Measurements from ENCODE around the gene PRKG1. TPM values are rescaled to one million over a fixed set of nuclear protein-coding genes. Genes with fewer than 3 reads are reported as not detected.
A peak's percentile ranks its signal among the peaks of the same experiment; 100 is the strongest.

The PRKG1 gene
- total and polyA plus RNA-seq, 2 experiments from 2014 or later = 18.2 to 21.1 TPM

DNA sequence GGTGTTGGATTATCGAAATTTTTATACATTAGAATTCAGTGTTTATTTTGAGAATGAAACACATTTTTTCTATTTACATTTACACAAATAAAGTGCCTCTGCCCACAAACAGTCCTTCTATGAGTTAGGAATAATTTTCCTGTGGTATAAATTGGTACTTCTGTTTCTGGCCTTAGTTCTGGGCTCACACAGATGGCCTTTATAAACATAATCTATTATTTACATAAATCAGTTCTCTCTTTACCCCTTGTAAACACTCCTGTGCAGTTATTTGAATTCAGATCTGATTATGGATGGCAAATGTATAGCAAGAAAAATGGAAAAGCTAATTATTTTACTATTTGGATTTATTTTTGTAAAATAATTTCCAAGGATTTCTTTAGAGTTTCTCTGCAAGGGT is 143.2 kb downstream of the PRKG1 start:
- ATAC-seq (no peak), DNase-seq (ENCODE audit: low spot score) (no peak)
- Histone ChIP-seq H3K4me3 (no peak overlapping the region), H3F3A (replicated peaks; ENCODE audit: low read depth) (no peaks in the 10 kb centered on the region), H3K4me1 (ENCODE audit: insufficient read depth) (peaks cover 36% of the 10 kb centered on the region), H3K27ac (ENCODE audit: low read depth) (no peak overlapping the region), H3K27me3 (ENCODE audit: insufficient read depth) (no peaks in the 10 kb centered on the region), H4K20me1 (replicated peaks; ENCODE audit: insufficient read depth) (no peaks in the 10 kb centered on the region), H3K36me3 (ENCODE audit: insufficient read depth) (no peaks in the 10 kb centered on the region), H3K79me2 (replicated peaks; ENCODE audit: insufficient read depth) (no peaks in the 10 kb centered on the region), H3K9me2 (ENCODE audit: insufficient read depth) (no peaks in the 10 kb centered on the region), H2AFZ (no peak overlapping the region), H3K4me2 (peak overlapping the region; percentile 55; the same call in 1 of the 2 replicates)
- H3K36me3 Mint-ChIP-seq (ENCODE audit: low read depth) = peaks cover 2% of the 10 kb centered on the region; the same call in 1 of the 3 replicates
- no peaks in the 10 kb centered on the region for H3K27me3 Mint-ChIP-seq (ENCODE audit: insufficient read depth, low read depth, poor library complexity)
- no peak overlapping the region for H3K4me3 Mint-ChIP-seq
- peaks cover 2% of the 10 kb centered on the region; the same call in 1 of the 3 replicates for H3K9me3 Mint-ChIP-seq
- no peak for TF ChIP-seq STAT1 (IDR thresholded peaks at IDR 0.05; ENCODE audit: unreplicated experiment)
- no peak for TF ChIP-seq EZH2 (IDR thresholded peaks at IDR 0.05; ENCODE audit: low read depth, unreplicated experiment)
- TF ChIP-seq, protein P1, sequence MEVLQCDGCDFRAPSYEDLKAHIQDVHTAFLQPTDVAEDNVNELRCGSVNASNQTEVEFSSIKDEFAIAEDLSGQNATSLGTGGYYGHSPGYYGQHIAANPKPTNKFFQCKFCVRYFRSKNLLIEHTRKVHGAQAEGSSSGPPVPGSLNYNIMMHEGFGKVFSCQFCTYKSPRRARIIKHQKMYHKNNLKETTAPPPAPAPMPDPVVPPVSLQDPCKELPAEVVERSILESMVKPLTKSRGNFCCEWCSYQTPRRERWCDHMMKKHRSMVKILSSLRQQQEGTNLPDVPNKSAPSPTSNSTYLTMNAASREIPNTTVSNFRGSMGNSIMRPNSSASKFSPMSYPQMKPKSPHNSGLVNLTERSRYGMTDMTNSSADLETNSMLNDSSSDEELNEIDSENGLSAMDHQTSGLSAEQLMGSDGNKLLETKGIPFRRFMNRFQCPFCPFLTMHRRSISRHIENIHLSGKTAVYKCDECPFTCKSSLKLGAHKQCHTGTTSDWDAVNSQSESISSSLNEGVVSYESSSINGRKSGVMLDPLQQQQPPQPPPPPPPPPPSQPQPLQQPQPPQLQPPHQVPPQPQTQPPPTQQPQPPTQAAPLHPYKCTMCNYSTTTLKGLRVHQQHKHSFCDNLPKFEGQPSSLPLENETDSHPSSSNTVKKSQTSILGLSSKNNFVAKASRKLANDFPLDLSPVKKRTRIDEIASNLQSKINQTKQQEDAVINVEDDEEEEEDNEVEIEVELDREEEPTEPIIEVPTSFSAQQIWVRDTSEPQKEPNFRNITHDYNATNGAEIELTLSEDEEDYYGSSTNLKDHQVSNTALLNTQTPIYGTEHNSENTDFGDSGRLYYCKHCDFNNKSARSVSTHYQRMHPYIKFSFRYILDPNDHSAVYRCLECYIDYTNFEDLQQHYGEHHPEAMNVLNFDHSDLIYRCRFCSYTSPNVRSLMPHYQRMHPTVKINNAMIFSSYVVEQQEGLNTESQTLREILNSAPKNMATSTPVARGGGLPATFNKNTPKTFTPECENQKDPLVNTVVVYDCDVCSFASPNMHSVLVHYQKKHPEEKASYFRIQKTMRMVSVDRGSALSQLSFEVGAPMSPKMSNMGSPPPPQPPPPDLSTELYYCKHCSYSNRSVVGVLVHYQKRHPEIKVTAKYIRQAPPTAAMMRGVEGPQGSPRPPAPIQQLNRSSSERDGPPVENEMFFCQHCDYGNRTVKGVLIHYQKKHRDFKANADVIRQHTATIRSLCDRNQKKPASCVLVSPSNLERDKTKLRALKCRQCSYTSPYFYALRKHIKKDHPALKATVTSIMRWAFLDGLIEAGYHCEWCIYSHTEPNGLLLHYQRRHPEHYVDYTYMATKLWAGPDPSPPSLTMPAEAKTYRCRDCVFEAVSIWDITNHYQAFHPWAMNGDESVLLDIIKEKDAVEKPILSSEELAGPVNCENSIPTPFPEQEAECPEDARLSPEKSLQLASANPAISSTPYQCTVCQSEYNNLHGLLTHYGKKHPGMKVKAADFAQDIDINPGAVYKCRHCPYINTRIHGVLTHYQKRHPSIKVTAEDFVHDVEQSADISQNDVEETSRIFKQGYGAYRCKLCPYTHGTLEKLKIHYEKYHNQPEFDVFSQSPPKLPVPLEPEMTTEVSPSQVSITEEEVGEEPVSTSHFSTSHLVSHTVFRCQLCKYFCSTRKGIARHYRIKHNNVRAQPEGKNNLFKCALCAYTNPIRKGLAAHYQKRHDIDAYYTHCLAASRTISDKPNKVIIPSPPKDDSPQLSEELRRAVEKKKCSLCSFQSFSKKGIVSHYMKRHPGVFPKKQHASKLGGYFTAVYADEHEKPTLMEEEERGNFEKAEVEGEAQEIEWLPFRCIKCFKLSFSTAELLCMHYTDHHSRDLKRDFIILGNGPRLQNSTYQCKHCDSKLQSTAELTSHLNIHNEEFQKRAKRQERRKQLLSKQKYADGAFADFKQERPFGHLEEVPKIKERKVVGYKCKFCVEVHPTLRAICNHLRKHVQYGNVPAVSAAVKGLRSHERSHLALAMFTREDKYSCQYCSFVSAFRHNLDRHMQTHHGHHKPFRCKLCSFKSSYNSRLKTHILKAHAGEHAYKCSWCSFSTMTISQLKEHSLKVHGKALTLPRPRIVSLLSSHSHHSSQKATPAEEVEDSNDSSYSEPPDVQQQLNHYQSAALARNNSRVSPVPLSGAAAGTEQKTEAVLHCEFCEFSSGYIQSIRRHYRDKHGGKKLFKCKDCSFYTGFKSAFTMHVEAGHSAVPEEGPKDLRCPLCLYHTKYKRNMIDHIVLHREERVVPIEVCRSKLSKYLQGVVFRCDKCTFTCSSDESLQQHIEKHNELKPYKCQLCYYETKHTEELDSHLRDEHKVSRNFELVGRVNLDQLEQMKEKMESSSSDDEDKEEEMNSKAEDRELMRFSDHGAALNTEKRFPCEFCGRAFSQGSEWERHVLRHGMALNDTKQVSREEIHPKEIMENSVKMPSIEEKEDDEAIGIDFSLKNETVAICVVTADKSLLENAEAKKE (CRISPR knock-in tag; IDR thresholded peaks at IDR 0.05) = no peak
- TF ChIP-seq, protein P2, sequence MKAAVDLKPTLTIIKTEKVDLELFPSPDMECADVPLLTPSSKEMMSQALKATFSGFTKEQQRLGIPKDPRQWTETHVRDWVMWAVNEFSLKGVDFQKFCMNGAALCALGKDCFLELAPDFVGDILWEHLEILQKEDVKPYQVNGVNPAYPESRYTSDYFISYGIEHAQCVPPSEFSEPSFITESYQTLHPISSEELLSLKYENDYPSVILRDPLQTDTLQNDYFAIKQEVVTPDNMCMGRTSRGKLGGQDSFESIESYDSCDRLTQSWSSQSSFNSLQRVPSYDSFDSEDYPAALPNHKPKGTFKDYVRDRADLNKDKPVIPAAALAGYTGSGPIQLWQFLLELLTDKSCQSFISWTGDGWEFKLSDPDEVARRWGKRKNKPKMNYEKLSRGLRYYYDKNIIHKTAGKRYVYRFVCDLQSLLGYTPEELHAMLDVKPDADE (IDR thresholded peaks at IDR 0.05) = no peak
- no peak for TF ChIP-seq ZNF331 (CRISPR knock-in tag; IDR thresholded peaks at IDR 0.05; ENCODE audit: low read depth)
- TF ChIP-seq EZH2phosphoT487 (IDR thresholded peaks at IDR 0.05; ENCODE audit: unreplicated experiment) = no peak
- TF ChIP-seq, protein P3, sequence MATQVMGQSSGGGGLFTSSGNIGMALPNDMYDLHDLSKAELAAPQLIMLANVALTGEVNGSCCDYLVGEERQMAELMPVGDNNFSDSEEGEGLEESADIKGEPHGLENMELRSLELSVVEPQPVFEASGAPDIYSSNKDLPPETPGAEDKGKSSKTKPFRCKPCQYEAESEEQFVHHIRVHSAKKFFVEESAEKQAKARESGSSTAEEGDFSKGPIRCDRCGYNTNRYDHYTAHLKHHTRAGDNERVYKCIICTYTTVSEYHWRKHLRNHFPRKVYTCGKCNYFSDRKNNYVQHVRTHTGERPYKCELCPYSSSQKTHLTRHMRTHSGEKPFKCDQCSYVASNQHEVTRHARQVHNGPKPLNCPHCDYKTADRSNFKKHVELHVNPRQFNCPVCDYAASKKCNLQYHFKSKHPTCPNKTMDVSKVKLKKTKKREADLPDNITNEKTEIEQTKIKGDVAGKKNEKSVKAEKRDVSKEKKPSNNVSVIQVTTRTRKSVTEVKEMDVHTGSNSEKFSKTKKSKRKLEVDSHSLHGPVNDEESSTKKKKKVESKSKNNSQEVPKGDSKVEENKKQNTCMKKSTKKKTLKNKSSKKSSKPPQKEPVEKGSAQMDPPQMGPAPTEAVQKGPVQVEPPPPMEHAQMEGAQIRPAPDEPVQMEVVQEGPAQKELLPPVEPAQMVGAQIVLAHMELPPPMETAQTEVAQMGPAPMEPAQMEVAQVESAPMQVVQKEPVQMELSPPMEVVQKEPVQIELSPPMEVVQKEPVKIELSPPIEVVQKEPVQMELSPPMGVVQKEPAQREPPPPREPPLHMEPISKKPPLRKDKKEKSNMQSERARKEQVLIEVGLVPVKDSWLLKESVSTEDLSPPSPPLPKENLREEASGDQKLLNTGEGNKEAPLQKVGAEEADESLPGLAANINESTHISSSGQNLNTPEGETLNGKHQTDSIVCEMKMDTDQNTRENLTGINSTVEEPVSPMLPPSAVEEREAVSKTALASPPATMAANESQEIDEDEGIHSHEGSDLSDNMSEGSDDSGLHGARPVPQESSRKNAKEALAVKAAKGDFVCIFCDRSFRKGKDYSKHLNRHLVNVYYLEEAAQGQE (IDR thresholded peaks at IDR 0.05; ENCODE audit: unreplicated experiment) = no peak
- TF ChIP-seq CREB1 (CRISPR knock-in tag; IDR thresholded peaks at IDR 0.05; ENCODE audit: low read depth) = no peak
- H3K4me1 Mint-ChIP-seq = peaks cover 42% of the 10 kb centered on the region
- H3K27ac Mint-ChIP-seq = no peak overlapping the region

Data from GM23338 (cell line).